ENCODE data around the gene TTLL3.
A peak's percentile ranks its signal among the peaks of the same experiment; 100 is the strongest.

TTLL3 gene

GRCh38 chr3:9781978-9782603 is 28.0 kb upstream of the TTLL3 start:
- no peak for DNase-seq (ENCODE audit: low spot score)

DNA sequence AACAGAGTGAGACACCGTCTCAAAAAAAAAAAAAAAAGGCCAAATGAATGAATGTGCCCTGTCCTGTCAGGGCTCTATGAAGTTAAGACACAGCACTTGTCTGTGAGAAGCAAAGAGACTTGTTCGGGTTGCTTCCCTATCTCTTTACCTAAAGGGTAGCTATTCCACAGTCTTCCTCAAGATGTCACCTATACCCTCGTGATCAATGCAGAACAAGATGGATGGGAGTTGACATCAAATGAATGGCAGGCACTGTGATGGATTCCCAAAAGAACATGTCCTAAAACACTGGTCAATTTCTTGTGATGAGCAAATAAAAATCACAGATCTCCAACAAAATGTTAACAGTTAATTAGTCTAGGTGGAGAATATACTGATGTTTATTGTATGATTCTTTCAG is 27.3 kb upstream of the TTLL3 start:
- DNase-seq (ENCODE audit: low spot score), result no peak

DNA sequence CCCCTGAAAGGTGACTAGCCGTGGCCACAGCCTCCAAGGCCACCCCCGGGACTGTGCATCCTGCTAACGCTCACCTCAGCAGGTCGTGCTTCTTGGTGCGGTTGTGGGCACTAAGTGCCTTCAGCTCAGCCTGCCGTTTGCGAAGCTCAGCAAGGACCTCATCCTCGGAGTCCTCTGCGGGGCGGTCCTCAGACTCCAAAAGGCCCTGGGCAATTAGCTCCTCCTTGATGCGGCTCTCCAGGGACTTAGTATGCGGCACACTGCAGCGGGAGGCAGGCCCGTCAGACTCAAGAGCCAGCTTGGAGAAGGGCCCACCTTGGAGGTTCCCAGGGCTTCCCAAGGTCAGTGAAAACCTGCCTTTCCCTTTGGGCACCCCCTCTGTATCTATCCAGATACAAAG is 26.1 kb upstream of the TTLL3 start:
- no peak for DNase-seq (ENCODE audit: low spot score)

DNA sequence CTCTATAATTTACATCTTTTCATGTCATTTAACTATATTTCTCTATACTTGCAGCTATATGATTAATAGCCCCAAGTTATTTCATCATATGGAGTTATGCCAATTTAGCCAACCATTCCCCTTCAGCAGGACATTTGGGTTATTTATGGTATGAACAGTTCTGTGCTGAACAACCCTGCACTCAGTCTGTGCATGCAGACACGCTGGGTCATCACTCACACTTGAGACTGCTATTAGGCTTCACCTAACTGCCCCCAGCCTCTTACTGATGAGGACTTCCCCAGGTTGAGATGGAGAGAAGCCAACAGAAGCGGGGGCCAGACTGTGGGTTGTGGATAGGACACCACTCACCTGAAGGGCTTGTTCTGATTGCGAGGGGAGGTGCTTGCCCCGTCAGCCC is 25.1 kb upstream of the TTLL3 start:
- no peak for DNase-seq (ENCODE audit: low spot score)

DNA sequence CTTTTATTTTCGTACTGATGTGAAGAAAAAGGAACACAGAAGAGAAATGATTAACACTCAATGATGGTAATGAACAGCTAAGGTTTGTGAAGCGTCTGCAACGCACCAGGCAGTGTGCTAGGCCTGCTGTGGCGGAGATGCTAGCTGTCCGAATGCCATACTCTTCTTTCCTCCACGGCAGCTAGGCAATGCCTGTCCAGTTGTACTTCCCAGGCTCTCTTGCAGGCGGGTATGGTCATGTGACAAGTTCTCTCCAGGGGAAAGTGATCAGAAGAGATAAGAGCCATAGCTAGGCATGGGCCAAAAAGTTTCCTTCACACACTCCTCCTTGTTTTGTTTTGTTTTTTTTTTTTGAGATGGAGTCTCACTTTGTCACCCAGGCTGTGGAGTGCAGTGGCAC is 24.5 kb upstream of the TTLL3 start:
- no peak for DNase-seq (ENCODE audit: low spot score)

DNA sequence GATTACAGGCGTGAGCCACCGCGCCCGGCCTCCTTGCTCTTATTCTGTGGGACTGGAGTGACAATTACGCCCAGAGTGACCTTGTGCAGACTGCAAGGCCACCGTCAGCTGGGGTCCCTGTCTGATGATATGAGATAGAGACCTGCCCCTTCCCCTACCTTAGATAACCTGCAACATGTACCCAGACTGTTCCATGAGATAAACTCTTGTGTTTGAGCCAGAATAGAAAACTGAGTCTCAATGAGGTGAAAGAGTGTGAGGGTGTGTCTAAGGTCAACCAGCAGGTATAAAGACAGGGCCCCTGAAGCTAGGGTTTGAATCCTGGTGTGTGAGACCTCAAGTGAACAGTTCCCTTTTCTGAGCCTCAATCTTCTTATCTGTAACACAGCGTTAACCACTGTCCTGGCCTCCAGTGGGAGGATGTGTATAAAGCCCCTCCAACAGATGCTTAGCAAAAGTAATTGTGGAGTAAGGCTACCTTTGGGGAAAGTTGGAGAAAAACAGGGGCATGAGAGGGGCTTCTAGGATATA is 23.8 kb upstream of the TTLL3 start:
- DNase-seq (ENCODE audit: low spot score), result no peak

- DNase-seq (ENCODE audit: low spot score), result peak; percentile 33
Measured at GRCh38 chr3:9786825-9787669, 23.0 kb upstream of the TTLL3 start.

DNA sequence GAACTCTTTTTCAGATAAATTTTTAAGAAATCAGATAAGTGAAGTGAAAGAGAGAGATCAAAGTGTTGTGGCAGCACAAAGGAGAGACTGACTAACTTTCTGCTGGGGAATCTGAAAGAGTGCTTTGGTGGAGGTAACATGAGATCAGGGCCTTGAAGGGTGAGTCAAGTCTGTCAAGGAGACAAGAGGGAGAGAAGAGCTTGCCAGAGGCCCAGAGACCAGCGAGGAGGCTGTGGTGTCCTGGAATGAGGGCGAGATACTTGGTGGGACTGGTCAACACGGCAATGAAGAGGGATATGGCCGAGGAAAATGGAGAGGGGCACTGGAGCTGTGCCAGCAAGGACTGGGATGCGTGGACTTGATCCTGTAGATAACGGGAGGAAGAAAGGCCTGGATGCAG is 22.3 kb upstream of the TTLL3 start:
- no peak for DNase-seq (ENCODE audit: low spot score)

GRCh38 chr3:9791127-9791526 is 18.9 kb upstream of the TTLL3 start:
- no peak for DNase-seq (ENCODE audit: low spot score)

- DNase-seq (ENCODE audit: low spot score), result no peak
Measured at GRCh38 chr3:9791790-9792404, 18.2 kb upstream of the TTLL3 start.

DNA sequence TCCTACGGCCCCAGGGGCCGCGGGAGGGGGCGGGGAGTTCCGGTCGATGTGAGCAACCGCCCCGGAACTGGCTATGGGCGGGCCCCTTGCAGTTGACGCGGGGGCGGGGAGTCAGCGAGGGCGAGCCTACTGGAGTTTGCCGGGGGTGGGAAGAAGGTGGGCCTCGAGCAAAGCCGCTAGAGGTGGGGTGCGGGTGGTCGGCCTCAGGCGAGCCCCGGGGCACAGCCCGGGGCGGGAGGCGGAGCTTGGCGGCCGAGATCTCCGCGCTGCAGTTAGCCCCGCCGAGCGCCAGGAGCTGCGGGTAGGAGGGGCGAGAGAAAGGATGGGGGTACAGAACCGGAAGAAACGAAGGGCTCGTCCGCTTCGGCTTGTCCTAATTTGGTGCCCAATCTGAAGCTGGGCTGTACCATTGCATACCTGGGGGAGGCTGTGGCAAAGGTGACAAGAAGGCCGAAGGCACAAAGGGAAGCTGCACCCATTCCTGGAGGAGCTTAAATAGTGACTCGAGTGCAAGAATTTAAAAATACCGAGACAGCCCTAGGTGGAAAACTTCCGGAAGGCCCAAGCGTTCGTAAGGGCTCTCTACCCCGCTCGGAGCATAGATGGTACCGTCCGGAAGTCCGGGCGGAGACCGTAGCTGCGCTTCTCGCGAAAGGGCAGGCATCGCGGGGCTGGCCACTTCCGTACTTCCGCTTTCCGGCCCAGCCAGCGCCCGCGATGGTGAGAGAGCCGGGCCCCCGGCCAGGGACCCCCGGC is 17.5 kb upstream of the TTLL3 start, which contains the start of the genes ARPC4 and TADA3:
Gene ARPC4, plus strand, starts transcription at position 678 of the 756 bp plus-strand sequence. Its CDS starts 40 bp downstream, at position 718.
Gene TADA3, minus strand, starts transcription at position 69 of the 756 bp plus-strand sequence. CDS start 1,007 bp downstream, outside the sequence.
- DNase-seq (ENCODE audit: low spot score), result peak; percentile 96

DNA sequence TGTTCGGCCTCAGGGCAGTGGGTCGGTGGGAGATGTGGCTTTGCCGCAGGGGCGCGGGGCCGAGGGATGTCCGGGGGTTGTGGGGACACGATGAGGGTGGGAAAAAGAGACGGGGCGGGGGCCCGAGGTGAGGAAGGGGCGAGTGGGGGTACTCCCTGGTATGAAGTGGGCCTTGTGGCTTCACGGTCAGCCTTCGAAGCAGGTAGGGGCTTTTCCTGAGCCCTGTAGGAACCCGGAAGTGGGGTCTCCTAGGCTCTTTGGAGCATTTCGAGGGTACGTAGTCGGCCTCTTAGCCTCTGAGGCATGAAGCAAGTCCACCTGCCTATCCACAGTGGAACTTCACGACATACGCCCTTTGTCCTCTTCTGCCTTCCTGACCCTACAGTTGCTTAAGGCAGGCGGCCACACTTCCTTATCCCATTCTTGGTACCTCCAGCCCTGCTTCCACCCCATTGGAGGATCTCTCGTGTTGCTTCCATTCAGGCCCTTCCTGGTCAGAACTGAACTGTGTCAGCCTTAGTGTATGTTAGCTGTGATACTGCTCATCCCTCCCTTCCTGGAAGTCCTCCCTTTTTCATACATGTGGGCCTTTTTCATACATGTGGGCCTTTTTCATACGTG is 16.8 kb upstream of the TTLL3 start:
- peak; percentile 51 for DNase-seq (ENCODE audit: low spot score)

GRCh38 chr3:9794400-9794799 is 15.7 kb upstream of the TTLL3 start:
- no peak for DNase-seq (ENCODE audit: low spot score)

DNA sequence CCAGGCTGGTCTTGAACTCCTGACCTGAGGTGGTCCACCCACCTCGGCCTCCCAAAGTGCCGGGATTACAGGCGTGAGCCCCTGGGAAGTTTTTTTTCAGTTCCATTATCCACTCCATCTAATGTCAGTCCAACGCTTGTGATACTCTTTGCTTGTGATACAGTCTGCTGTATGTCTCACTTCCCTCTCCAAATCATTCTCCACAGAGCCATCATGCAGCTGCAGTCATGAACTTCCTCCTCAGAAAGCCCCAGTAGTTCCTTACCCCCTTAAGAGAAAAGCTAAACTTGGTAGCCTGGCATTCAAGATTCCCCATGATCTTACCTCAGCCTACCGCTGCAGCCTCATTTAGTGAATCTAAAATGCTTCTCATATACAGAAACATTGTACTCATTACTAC is 14.9 kb upstream of the TTLL3 start:
- no peak for DNase-seq (ENCODE audit: low spot score)

DNA sequence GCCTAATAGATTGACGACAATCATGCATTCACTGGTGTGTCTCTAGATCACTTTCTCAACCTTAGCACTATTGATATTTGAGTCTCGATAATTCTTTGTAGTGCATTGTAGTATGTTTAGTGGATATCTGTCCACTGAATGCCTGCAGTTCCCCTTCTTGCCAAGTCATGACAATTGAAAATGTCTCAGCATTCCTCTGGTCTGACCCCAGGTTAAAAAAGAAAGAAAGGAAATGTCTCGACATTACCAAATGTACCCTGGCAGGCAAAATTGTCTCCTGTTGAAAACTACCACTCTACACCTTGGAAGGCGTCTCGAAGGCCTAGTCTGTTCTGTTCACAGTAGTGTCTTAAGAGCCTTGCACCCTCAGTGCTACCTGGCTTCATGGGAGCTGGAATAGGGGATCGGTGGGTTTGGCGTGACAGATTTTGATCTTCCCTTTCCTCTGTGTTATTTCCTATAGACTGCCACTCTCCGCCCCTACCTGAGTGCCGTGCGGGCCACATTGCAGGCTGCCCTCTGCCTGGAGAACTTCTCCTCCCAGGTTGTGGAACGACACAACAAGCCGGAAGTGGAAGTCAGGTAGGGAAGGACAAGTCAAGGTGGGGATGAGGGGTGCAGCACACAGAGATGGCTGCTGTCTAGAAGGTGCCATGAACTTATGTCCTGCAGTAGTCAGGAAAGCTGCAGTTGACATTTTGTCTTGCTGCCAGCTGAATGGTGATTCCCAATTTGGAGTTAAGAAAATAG is 12.7 kb upstream of the TTLL3 start:
- DNase-seq (ENCODE audit: low spot score), result no peak

DNA sequence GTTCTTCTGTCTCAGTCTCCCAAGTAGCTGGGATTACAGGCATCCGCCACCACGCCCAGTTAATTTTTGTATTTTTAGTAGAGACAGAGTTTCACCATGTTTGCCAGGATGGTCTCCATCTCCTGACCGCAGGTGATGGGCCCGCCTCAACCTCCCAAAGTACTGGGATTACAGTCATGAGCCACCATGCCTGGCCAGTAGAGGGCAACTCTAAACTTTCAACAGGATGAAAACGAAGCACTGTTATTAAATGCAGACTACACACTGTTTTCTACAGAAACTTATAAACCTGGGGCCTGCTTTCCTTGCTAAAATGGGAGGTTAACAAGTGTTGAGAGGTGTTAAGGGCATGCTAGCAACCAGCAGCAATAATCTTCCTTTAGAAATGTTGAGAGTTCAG is 9.5 kb upstream of the TTLL3 start:
- no peak for DNase-seq (ENCODE audit: low spot score)

GRCh38 chr3:9803494-9803893 is 6.6 kb upstream of the TTLL3 start:
- DNase-seq (ENCODE audit: low spot score), result no peak

GRCh38 chr3:9804996-9805395 is 5.1 kb upstream of the TTLL3 start:
- DNase-seq (ENCODE audit: low spot score), result no peak

- no peak for DNase-seq (ENCODE audit: low spot score)
Measured at GRCh38 chr3:9806137-9806536, 3.9 kb upstream of the TTLL3 start.

- no peak for DNase-seq (ENCODE audit: low spot score)
Measured at GRCh38 chr3:9806688-9807589, 3.1 kb upstream of the TTLL3 start.
